HG02885 (cell line): ENCODE measurements around the gene PLCZ1.
"Not testable (repeated sequence)": the region's sequence is repeated elsewhere in the genome, so short reads cannot be mapped to it uniquely, and the experiment has no call there.

Source experiments
- ATAC-seq: cut with Tn5 transposase; IDR thresholded peaks from one replicate; pipeline ENCODE4 v1.9.1; 2021; ENCODE audit warnings: mild to moderate bottlenecking; ENCODE audit not compliant: unreplicated experiment, poor library complexity

The PLCZ1 gene

DNA sequence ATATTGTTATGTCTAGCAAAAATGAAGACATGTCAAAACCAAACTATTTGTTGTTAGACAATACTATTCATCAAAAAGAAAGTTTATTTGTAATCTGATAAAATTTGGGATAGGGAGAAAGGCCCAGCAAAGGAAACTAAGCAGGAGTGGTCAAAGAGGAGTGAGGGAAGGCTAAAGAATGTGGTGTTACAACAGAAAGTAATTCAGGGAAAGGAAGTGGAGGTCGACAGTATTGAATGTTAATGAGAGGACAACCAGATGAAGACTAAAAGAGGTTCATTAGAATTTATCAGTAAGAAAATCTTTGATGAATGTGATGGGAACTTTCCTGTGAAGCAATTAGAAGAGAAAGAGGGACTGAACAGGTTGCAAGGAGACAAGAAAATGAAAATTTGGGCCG lies 33.9 kb downstream of the PLCZ1 start:
- ATAC-seq = no peak

DNA sequence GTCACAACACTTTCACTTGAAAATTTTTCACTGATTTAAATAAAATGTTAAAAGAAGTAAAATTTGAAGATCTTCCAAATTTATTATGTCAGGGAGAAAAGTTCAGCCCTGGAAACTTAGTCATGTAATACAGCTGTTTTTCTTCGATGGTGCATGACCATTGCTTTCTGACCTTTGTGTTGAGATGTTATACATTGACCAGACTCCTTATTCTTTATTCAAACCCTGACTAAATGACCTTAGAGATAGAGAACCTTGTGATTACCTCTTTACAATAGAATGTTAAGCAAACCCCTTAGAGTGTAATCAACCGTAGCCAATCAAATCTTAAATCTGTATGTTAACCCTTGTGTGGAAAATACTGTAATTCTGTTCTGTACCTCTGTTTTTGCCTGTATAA lies 34.5 kb downstream of the PLCZ1 start:
- ATAC-seq = no peak

DNA sequence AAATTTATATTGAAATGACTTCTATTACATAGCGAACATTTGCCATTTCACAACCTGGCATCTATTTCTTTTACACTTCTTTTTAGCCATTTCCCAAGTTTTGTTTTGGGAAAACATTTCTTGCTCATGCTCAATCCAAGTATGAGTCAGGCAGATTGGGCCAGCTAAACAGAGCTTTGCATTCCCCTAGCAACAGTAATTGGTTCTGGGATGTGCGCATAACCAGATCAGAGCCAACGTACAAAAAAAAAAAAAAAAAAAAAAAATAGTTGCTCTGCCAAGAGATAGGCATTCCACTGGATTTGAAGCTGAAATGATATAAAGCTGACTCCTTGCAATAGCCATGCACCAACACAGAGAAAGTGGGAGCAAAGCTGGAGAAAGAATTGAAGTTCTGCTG lies 37.5 kb downstream of the PLCZ1 start:
- no peak for ATAC-seq

GRCh38 chr12:18696971-18697602 lies 40.7 kb downstream of the PLCZ1 start:
- ATAC-seq = no peak

- ATAC-seq = not testable (repeated sequence)
Measured at GRCh38 chr12:18693986-18694385, 43.8 kb downstream of the PLCZ1 start.

DNA sequence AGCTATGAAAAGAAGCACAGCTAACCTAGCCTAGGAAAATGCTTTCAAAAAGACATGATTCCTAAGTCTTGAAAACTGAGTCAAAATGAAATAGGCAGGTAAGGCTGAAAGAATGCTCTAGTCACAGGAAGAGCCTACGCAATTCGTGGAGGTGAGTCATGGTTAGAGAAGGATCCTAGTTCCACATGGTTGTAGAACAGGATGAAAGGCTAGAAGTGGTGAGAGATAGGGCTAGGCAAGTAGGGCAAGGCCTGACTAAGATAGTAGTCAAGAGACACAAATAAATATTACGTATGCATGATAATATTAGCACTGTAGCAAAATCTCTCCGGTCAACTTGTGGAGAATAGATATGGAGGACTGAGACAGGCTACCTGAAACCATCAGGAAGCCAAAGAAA lies 47.2 kb downstream of the PLCZ1 start:
- ATAC-seq = no peak

GRCh38 chr12:18689771-18690170 lies 48.0 kb downstream of the PLCZ1 start:
- no peak for ATAC-seq

DNA sequence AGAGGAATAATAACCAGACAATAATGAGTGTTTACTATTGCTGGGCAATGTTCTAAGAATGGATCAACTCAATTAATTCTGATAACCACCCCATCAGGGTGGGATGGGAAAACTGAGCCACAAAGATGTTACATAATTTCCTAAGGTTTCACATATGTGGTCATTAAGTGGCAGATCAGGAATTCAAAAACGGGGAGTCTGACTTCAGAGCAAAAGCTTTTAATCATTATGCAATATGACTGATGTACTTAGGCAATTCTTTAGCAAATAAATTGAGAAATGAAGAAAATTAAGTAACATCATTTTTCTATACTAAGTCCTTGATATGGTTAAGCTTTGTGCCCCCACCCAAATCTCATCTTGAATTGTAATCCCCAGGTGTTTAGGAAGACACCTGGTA lies 53.4 kb downstream of the PLCZ1 start:
- ATAC-seq = no peak

- ATAC-seq = no peak
Measured at GRCh38 chr12:18683327-18684013, 54.3 kb downstream of the PLCZ1 start.

GRCh38 chr12:18681818-18682217 lies 56.0 kb downstream of the PLCZ1 start:
- ATAC-seq = no peak

DNA sequence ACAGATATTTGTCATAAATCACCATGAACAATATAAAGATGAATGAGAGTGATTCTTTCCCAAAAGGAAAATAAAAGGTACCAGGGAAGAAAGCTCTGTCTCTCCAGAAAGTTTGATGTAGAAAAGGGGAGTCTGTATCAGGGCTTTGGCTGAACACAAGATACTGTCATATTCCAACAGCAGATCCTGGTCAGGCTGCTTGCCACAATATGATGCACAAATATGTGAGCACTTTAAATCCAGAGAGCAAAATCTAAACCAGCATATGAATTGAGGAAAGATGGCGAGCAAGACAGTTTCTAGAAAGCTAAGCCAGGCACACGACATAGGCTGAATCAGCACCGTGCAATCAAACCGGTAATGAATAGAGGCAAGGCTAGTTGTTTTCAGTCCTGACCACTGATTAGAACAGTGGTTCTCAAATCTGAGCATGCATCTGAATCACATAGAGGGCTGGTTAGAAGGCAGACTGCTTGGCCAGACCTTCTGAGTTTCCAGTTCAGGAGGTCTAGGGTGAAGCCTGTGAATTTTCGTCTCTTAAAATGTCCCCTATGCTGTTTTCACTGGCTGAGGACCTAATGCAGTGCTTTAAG lies 60.7 kb downstream of the PLCZ1 start:
- ATAC-seq = no peak

- ATAC-seq = no peak
Measured at GRCh38 chr12:18676141-18676540, 61.7 kb downstream of the PLCZ1 start.

DNA sequence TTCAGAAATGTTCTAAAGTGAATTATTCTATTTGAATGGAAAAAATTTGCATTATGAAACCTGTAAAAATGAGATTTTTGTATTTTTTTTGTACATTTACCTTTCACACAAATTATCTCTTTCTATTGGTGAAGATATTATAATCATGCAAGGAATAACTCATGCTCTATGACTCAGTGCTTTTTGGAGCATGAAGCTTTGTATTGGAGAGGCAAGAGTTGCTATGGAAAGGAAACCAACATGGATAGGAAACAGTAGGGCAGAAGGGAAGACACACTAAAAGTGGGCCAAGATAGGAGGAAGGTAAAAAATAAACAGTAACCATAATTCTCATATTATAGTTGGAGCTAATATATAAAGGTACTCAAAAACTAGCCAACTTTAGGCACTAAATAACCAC lies 79.0 kb downstream of the PLCZ1 start:
- ATAC-seq = no peak

DNA sequence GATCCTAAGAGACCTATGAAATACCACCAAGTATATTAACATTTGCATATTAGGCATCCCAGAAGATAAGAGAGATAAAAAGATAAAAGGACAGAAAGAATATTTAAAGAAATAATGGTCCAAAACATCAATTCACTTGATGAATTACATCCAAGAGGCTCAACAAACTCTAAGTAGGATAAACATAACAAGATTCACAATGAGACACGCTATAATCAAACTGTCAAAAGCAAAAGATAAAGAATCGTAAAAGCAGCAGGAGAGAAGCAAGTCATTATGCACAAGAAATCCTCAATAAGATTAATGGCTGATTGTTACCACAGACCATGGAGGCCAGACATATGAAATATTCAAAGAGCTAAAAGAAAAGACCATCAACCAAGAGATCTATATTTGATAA lies 79.6 kb downstream of the PLCZ1 start:
- no peak for ATAC-seq

DNA sequence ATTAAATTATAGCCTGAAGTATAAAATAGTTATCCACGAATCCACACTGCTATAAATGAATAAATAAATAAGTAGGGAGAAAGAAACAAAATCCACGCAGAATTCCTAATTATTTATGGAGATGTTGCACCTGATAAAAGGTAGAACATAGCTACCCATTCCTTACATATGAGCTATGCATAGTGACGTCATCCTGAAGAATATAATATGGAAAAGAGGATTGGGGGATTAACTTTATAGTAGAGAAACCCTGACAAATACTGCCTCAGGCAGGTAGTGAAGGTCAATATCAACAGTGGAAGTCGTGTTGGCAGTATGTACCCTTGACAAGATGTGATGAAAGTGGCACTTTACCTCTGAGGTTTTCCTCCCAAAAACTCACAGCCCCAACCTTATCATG lies 82.5 kb downstream of the PLCZ1 start:
- ATAC-seq = no peak

DNA sequence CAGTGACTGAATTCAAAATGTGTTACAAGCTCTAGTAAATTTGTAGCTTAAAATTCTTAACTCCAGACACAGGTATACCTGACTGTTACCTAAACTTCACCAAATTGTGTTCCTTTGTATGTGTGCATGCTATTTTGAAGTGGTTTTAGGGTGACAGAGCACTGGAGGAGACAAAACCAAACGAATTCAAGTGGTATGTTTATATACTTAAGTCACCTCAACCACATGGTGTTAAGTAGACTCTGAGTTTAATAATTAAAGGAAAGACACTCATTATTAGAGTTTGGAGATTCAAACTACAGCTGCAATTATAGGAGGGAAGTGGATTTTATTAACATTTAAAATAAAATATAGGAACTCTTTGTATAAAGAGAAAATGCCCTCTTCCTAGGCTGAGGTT lies 84.3 kb downstream of the PLCZ1 start:
- no peak for ATAC-seq

- no peak for ATAC-seq
Measured at GRCh38 chr12:18652596-18652995, 85.2 kb downstream of the PLCZ1 start.

- no peak for ATAC-seq
Measured at GRCh38 chr12:18651525-18651924, 86.3 kb downstream of the PLCZ1 start.

GRCh38 chr12:18646286-18646890 lies 91.4 kb downstream of the PLCZ1 start:
- no peak for ATAC-seq

DNA sequence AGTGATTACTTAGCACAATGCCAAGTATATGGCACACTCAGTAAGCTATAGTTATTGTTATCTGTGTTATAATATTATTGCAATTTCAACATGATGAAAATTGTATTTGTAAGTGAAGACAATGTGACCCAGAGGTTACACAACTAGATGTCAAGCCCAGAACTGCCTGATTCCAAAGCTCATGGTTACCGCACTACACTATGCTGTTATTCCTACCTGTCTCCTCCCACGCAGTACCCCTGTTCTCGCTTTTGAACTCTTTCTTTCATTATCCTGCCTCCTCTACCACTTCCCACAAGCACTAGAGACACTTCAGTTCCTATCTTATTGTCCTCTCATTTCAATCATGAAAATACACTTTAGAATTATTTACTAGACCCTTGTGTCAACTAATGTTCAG lies 93.2 kb downstream of the PLCZ1 start:
- ATAC-seq = no peak

DNA sequence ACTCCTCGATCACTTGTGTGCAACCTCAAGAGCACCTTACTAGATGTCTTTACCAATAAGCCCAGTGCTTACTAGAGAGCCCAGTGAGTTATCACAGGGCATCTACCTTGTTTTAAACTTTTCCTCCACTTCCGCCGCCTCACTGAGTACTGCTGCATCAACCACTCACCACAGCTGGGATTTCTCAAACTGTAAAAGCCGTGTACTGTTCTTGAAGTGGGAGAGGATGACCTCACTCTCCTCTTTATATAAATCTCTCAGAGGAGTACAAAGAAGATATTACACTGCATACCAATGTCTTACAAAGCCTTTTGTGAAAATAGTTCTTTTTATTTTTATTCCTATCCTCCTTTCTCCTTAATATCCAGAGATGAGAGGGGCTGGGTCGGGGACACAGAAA lies 94.1 kb downstream of the PLCZ1 start:
- ATAC-seq = no peak
